Bronchial epithelial cell (primary cell): ENCODE data around the gene MAP2K4. TPM values are rescaled to one million over a fixed set of nuclear protein-coding genes. Genes with fewer than 3 reads are reported as not detected.
"Not testable (repeated sequence)": the region's sequence is repeated elsewhere in the genome, so short reads cannot be mapped to it uniquely, and the experiment has no call there.

Source experiments
- DNase-seq: peaks from one replicate; pipeline ENCODE4 v3.0.0-alpha.2; 2010; ENCODE audit warnings: low read depth
- FAIRE-seq: peaks from 2 replicates; lab custom pipeline; 2011; peaks lifted over from hg19 to GRCh38; lab: Jason Lieb, UNC
- H3K27me3 ChIP-seq: 2 replicates; pipeline ENCODE4 v1.5.1; 2011; ENCODE audit warnings: low read length; ENCODE audit not compliant: control insufficient read depth, insufficient read depth
- H3K36me3 ChIP-seq: 2 replicates; pipeline ENCODE4 v1.5.1; 2011; ENCODE audit warnings: low read length; ENCODE audit not compliant: control insufficient read depth, insufficient read depth
- H3K4me3 ChIP-seq: 2 replicates; pipeline ENCODE4 v1.5.1; 2011; ENCODE audit warnings: mild to moderate bottlenecking, low read depth, low read length, control low read depth
- total RNA-seq: library from RNA; depleted of rRNA; stranded (reverse); fragments of >200 nt; gene quantifications from 2 replicates; pipeline ENCODE4 v1.2.1, GENCODE V29; 2014
- TF ChIP-seq, protein P1 (sequence below): IDR thresholded peaks from 2 replicates; pipeline ENCODE4 v1.5.1; 2011; ENCODE audit warnings: mild to moderate bottlenecking, moderate library complexity, low read length, control low read depth, inconsistent platforms; ENCODE audit not compliant: insufficient read depth, severe bottlenecking

Gene MAP2K4
- total RNA-seq, 1 donor from 2014 or later, result 27.9 TPM

DNA sequence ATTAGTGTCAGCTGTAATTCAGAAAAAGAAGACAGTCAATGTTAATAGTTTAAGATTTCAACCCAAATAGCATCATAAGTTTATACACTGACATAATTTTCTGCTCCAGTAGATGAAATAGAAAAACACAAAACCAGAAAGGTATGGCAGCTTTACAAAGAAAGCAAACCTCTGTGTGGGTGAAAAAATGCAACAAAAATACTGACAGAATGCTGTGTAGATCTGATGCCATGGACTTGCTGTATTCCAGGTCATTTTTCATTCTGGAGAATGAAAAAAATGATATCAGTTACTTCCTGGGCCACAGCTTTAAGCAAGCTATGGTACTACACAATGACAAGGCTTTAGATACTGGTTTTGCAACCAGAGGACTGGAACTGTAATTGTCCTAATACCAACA is 116.0 kb downstream of the MAP2K4 start:
- H3K27me3 ChIP-seq, result no peaks in the 10 kb centered on the region
- H3K4me3 ChIP-seq, result no peak overlapping the region
- peaks cover 1% of the 10 kb centered on the region for H3K36me3 ChIP-seq
- TF ChIP-seq, protein P1, sequence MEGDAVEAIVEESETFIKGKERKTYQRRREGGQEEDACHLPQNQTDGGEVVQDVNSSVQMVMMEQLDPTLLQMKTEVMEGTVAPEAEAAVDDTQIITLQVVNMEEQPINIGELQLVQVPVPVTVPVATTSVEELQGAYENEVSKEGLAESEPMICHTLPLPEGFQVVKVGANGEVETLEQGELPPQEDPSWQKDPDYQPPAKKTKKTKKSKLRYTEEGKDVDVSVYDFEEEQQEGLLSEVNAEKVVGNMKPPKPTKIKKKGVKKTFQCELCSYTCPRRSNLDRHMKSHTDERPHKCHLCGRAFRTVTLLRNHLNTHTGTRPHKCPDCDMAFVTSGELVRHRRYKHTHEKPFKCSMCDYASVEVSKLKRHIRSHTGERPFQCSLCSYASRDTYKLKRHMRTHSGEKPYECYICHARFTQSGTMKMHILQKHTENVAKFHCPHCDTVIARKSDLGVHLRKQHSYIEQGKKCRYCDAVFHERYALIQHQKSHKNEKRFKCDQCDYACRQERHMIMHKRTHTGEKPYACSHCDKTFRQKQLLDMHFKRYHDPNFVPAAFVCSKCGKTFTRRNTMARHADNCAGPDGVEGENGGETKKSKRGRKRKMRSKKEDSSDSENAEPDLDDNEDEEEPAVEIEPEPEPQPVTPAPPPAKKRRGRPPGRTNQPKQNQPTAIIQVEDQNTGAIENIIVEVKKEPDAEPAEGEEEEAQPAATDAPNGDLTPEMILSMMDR, result no peak
- DNase-seq, result no peak
- no peak for FAIRE-seq

DNA sequence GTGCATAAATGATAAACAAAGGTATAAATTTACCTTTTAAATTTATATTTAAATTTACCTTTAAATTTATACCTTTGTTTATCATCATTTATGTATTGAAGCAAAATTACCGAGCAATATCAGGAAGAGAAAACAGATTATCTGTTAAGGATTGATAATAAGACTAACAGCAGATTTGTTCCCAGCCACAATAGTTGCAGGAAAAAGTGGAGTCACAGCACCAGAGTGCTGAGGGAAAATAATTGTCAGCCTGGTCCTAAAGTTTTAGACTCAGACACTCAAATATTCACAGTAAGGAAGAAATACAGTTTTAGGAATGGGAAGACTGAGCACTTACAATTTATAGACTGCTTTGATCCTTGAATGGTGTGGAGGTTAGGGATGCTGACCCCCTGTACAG is 117.2 kb downstream of the MAP2K4 start:
- Histone ChIP-seq H3K4me3 (no peak overlapping the region), H3K27me3 (no peaks in the 10 kb centered on the region), H3K36me3 (peaks cover 1% of the 10 kb centered on the region)
- no peak for DNase-seq
- FAIRE-seq, result no peak
- TF ChIP-seq, protein P1, result no peak

DNA sequence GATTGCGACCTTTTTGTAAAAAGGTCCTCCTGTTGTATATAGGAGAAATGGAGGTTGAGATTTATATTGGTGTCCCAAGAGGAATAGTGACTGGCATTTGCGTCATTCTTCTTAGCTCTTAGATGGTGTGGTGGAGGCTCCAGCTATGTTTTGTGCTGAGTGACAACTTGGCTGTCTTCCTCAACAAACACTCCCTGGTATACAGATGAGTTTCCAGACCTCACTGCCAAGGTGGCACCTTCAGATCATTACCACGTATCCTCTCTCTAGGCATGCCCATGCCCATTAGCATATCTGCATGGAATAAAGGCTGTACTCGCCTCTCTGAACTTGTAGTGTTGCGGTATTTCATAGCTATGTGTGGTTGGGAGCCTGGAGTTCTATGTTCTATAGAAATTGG is 120.0 kb downstream of the MAP2K4 start:
- FAIRE-seq (no peak), DNase-seq (no peak)
- H3K27me3 ChIP-seq, result no peaks in the 10 kb centered on the region
- no peak overlapping the region for H3K4me3 ChIP-seq
- TF ChIP-seq, protein P1, result no peak
- H3K36me3 ChIP-seq, result peaks cover 1% of the 10 kb centered on the region

DNA sequence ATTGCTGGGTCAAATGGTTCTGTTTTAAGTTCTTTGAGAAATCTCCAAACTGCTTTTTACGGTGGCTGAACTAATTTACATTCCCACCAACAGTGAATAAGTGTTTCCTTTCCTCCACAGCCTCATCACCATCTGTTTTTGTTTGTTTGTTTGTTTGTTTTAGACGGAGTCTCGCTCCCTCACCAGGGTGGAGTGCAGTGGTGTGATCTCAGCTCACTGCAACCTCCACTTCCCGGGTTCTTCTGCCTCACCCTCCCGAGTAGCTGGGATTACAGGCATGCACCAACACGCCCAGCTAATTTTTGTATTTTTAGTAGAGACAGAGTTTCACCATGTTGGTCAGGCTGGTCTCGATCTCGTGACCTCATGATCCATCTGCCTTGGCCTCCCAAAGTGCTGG is 141.5 kb downstream of the MAP2K4 start:
- DNase-seq, H3K36me3 ChIP-seq, H3K4me3 ChIP-seq, H3K27me3 ChIP-seq, FAIRE-seq: not testable (repeated sequence)

DNA sequence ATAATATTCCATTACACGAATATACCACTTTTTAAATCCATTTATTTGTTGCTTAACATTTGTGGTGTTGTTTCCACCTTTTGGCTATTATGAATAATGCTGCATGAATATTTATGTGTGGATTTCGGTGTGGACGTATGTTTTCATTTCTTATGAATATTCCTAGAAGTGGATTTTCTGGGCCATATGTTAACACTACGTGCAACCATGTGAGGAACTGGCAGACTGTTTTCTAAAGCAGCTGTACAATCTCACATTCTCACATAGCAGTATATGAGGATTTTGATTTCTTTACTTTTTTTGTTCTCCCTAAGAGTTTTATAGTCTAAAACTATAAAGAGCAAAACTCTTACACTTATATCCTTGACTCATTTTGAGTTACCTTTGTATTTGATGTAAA is 143.4 kb downstream of the MAP2K4 start:
- DNase-seq (no peak), FAIRE-seq (no peak)
- TF ChIP-seq, protein P1, result no peak
- Histone ChIP-seq H3K4me3 (no peak overlapping the region), H3K36me3 (no peaks in the 10 kb centered on the region), H3K27me3 (no peaks in the 10 kb centered on the region)

DNA sequence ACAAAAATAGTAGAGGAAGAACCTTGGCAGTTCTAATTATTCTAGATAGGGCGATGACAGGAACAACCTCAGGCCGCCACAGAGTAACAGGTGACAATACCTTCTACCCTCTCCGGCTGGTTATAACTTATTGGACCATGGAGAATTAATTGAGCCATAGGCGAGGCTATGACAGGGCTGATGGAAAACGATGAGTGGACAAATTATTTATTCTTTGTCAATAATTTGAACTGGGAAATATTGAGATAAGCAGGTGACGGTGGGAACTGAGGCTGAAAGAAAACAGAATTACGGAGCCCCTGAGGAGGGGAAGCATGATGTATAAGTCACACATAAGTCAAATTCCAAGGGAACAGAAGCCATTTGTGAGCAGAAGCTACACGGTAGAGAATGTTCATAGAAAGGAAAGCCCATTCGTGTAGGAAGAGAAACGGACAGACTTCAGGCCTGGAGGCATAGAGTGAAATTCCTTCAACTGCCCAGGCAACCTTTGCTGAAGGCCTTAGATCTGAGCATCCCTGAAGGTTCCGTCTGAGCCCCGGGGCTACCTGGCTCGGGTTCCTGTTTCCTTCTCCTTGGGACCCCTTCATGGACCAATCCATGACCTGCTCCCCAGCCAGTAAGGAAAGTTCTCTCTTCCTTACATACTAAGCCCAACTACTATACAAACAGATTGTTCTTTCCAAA is 158.1 kb downstream of the MAP2K4 start:
- DNase-seq (no peak), FAIRE-seq (no peak)
- Histone ChIP-seq H3K4me3 (no peak overlapping the region), H3K36me3 (no peaks in the 10 kb centered on the region), H3K27me3 (no peaks in the 10 kb centered on the region)
- TF ChIP-seq, protein P1, result no peak
